Kidney epithelial cell (primary cell): ENCODE results near the gene RALGPS1. TPM values are rescaled to one million over a fixed set of nuclear protein-coding genes. Genes with fewer than 3 reads are reported as not detected.
A peak's percentile ranks its signal among the peaks of the same experiment; 100 is the strongest.
"Not testable (repeated sequence)": the region's sequence is repeated elsewhere in the genome, so short reads cannot be mapped to it uniquely, and the experiment has no call there.

Experiments used
- DNase-seq: peaks from one replicate; pipeline ENCODE4 v3.0.0-alpha.2; 2010; ENCODE audit warnings: low read depth
- H3K27me3 ChIP-seq: 2 replicates; pipeline ENCODE4 v1.6.0; 2011; ENCODE audit warnings: low read length; ENCODE audit not compliant: control insufficient read depth, insufficient read depth
- H3K36me3 ChIP-seq: 2 replicates; pipeline ENCODE4 v1.5.1; 2011; ENCODE audit warnings: low read length; ENCODE audit not compliant: control insufficient read depth, insufficient read depth
- H3K4me3 ChIP-seq: 2 replicates; pipeline ENCODE4 v1.5.1; 2011; ENCODE audit warnings: low read depth, mild to moderate bottlenecking, control low read depth, low read length
- total RNA-seq: library from RNA; depleted of rRNA; stranded (reverse); fragments of >200 nt; gene quantifications from 2 replicates; pipeline ENCODE4 v1.2.3, GENCODE V29; 2015
- TF ChIP-seq, protein P1 (sequence below): IDR thresholded peaks from 2 replicates; pipeline ENCODE4 v1.5.1; 2011; ENCODE audit warnings: mild to moderate bottlenecking, moderate library complexity, low read length, control low read depth, inconsistent platforms; ENCODE audit not compliant: insufficient read depth, poor library complexity, severe bottlenecking

RALGPS1 gene
- total RNA-seq, 1 donor from 2014 or later = 5.6 TPM

DNA sequence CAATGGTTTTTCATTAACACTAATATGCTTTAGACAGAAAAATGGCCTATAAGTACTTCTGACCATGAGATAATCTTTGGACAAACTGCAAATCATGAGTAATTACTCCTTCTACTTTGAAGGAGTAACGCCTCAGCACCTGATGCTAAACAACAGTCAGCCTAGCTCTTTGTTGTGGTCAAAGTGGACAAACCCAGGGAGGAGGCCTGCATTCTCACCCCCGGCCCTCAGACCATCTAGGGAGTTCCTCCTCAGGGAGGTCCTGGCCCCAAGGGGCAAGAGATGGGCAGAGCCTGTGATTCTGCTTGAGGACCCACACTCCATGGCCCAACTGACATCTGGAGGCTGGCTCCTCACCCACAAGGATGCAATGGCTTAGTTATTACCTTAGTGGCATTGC lies 256.1 kb downstream of the RALGPS1 start:
- no peaks in the 10 kb centered on the region for H3K27me3 ChIP-seq
- DNase-seq = peak; percentile 25

DNA sequence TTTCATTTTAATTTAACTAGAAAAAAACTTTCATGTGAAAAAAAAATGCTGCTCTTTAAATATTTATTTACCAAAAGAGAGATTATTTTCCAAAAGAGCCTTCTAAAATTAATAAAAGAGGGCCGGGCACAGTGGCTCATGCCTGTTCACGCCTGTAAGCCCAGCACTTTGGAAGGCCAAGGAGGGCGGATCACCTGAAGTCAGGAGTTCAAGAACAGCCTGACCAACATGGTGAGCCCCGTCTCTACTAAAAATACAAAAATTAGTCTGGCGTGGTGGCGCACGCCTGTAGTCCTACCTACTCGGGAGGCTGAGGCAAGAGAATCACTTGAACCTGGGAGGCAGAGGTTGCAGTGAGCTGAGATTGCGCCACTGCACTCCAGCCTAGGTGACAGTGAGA lies 256.8 kb downstream of the RALGPS1 start:
- not testable (repeated sequence) for H3K4me3 ChIP-seq, H3K36me3 ChIP-seq, H3K27me3 ChIP-seq, DNase-seq

More for the DNA sequence above, 256.1 kb downstream of the RALGPS1 start:
- Histone ChIP-seq H3K4me3 (no peak overlapping the region), H3K36me3 (no peaks in the 10 kb centered on the region)
- TF ChIP-seq, protein P1, sequence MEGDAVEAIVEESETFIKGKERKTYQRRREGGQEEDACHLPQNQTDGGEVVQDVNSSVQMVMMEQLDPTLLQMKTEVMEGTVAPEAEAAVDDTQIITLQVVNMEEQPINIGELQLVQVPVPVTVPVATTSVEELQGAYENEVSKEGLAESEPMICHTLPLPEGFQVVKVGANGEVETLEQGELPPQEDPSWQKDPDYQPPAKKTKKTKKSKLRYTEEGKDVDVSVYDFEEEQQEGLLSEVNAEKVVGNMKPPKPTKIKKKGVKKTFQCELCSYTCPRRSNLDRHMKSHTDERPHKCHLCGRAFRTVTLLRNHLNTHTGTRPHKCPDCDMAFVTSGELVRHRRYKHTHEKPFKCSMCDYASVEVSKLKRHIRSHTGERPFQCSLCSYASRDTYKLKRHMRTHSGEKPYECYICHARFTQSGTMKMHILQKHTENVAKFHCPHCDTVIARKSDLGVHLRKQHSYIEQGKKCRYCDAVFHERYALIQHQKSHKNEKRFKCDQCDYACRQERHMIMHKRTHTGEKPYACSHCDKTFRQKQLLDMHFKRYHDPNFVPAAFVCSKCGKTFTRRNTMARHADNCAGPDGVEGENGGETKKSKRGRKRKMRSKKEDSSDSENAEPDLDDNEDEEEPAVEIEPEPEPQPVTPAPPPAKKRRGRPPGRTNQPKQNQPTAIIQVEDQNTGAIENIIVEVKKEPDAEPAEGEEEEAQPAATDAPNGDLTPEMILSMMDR = no peak

DNA sequence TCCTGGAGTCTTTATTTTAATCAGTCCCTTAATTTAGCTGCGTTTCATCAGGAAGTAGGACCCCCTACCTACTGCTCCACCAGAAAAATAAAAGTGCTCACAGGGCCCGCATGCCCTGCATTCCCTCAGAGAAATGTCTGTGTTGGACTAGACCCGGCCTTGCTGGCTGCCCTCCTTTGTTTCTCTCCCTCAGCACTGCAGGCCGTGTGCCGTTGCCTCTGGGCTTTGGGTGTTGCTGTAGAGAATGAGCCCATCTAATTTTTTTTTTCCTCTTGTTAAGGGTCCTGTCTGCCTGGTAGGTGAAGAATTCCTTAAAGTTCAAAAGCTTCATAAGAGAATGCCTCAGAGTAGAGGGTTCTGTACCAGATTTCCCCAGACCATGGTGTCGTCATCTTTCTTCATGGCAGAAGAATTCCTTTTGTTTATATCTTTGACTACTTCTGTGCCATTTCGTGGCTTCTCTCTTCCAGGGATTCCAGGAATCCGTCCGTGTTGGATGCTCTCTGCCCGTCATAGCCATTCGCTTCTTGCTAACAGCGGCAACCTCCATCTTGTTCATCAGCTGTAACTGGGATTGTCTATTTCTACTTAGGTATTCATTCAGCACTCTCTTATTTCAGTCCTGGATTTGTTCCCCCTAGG lies 257.6 kb downstream of the RALGPS1 start:
- TF ChIP-seq, protein P1 = no peak
- H3K36me3 ChIP-seq = no peaks in the 10 kb centered on the region
- DNase-seq = no peak
- no peak overlapping the region for H3K4me3 ChIP-seq
- no peaks in the 10 kb centered on the region for H3K27me3 ChIP-seq

DNA sequence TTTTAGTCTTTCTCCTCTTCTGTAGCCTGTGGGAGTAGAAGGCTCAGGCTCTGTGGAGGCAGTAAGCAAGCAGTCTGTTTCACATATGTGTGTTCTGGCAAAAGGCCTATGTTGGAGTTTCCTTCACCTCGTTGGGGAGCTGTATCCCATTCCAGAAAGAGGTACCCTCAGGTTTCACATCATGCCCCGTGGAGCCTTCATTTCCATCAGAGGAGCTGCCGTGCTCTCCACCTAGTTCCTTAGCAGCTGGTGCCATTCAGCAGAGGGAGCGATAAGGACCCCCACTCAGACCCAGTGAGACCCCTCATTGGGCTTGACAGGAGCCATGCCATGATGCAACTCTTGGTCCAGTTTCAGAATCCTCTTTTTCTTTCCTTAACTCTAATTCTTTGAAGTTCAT lies 258.5 kb downstream of the RALGPS1 start:
- H3K36me3 ChIP-seq = no peaks in the 10 kb centered on the region
- DNase-seq = no peak
- H3K4me3 ChIP-seq = no peak overlapping the region
- TF ChIP-seq, protein P1 = no peak
- H3K27me3 ChIP-seq = no peaks in the 10 kb centered on the region

DNA sequence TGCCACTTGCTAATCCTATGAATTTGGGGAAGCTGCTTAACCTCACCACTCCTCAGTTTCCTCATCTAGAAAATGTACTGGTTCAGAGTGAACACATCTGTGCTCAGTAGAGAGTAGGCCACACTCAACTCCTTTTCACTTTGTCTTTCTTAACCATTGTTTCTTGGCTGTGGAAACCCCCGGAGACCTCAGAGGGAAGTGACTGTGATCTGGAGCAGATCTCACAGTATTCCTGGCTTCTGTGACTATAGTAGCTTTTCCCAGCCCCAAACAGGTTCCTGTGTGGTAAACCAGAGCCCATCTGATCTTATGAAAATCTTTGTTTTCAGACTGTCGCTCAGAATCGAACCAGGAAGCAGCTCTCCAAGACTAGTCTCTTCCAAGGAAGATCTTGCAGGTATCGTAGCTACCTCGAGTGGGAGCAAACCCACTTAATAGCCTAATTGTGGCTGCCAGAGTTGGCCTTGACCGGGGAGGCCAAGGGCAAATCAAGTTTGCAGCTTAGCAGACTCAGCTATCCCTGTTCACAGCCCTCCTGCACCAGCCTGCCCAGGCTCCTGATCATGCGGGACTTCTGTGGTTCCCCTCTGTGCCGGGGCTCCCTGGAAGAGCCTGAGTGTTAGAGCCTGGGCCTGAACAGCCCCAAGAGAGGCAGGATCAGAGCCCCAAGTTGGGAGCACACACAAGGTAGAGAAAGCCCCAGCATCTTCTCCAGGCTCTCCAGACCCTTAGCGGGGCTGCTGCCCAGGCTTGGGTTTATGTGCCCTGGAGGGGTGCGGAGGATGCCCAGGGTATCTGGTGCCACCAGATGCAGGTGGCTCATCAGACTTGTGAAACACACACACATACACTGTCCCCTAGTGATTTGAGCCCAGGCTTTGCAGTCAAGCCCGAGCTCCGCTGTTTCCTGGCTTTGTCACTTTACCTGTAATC lies 260.1 kb downstream of the RALGPS1 start:
- Histone ChIP-seq H3K36me3 (no peaks in the 10 kb centered on the region), H3K27me3 (no peaks in the 10 kb centered on the region), H3K4me3 (no peak overlapping the region)
- TF ChIP-seq, protein P1 = no peak
- DNase-seq = no peak

DNA sequence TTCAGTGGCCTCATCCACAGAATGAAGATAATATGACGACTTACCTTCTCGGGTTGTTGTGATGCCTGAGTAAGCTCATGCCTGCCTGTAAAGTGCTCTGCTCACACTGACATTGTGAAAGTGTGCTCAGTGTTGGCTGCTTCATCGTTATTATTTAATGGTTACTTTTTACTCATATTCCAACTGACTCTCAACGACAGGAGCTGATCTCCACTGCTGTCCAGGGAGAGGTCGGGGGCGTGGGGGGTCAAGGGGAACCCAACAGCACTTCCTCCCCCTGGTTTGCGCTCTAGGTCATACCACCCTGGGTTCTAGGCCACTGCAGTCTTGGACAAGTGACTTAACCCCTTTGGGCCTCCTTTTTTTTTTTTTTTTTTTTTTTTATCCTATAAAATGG lies 260.7 kb downstream of the RALGPS1 start:
- Histone ChIP-seq H3K36me3 (no peaks in the 10 kb centered on the region), H3K27me3 (no peaks in the 10 kb centered on the region), H3K4me3 (no peak overlapping the region)
- TF ChIP-seq, protein P1 = no peak
- no peak for DNase-seq
